SK-N-SH treated with all-trans-retinoic acid at 6 μM for 48 hours (cell line): ENCODE results near the gene OR2A25.

Experiments used
- ATAC-seq: fragments of 200-7000 bp; cut with Tn5 transposase; 3 replicates; pipeline ENCODE4 v1.9.1; 2020; ENCODE audit warnings: mild to moderate bottlenecking, moderate library complexity
- ARNTL ChIP-seq: fragments of 450-650 bp; formaldehyde crosslinking; IDR thresholded peaks from 2 replicates; pipeline ENCODE4 v1.5.0; 2020; ENCODE audit warnings: low read depth, mild to moderate bottlenecking, moderate library complexity, borderline replicate concordance
- BACH2 ChIP-seq: fragments of 250-450 bp; sonication (Bioruptor Pico); IDR thresholded peaks from 2 replicates; pipeline ENCODE4 v1.9.0; 2021; ENCODE audit warnings: mild to moderate bottlenecking, borderline replicate concordance
- CREB5 ChIP-seq: fragments of 250-450 bp; sonication (Bioruptor Pico); IDR thresholded peaks from 2 replicates; pipeline ENCODE4 v1.5.1; 2020; ENCODE audit warnings: low read depth, mild to moderate bottlenecking, moderate library complexity
- CSDC2 ChIP-seq: fragments of 250-450 bp; sonication (Bioruptor Pico); IDR thresholded peaks from 2 replicates; pipeline ENCODE4 v1.5.0; 2020; ENCODE audit warnings: mild to moderate bottlenecking, moderate library complexity
- CSRNP3 ChIP-seq: fragments of 250-450 bp; sonication (Bioruptor Pico); IDR thresholded peaks from 2 replicates; pipeline ENCODE4 v1.5.1; 2021; ENCODE audit warnings: mild to moderate bottlenecking, moderate library complexity
- ESRRG ChIP-seq: fragments of 250-450 bp; sonication (Bioruptor Pico); IDR thresholded peaks from 2 replicates; pipeline ENCODE4 v1.6.1; 2021; ENCODE audit warnings: mild to moderate bottlenecking
- GLIS3 ChIP-seq: fragments of 250-450 bp; sonication (Bioruptor Pico); IDR thresholded peaks from 2 replicates; pipeline ENCODE4 v1.5.0; 2020; ENCODE audit warnings: mild to moderate bottlenecking, moderate library complexity
- ISL1 ChIP-seq: fragments of 250-450 bp; sonication (Bioruptor Pico); IDR thresholded peaks from 2 replicates; pipeline ENCODE4 v2.1.2; 2022; ENCODE audit warnings: mild to moderate bottlenecking, moderate library complexity
- OSR1 ChIP-seq: fragments of 250-450 bp; sonication (Bioruptor Pico); IDR thresholded peaks from 2 replicates; pipeline ENCODE4 v1.8.0; 2022; ENCODE audit warnings: moderate library complexity, mild to moderate bottlenecking, inconsistent platforms
- PPARA ChIP-seq: fragments of 250-450 bp; sonication (Bioruptor Pico); IDR thresholded peaks from 2 replicates; pipeline ENCODE4 v1.5.0; 2020; ENCODE audit warnings: mild to moderate bottlenecking, borderline replicate concordance
- RARB ChIP-seq: fragments of 250-450 bp; sonication (Bioruptor Pico); IDR thresholded peaks from 2 replicates; pipeline ENCODE4 v1.8.0; 2021; ENCODE audit warnings: mild to moderate bottlenecking, moderate library complexity
- SNAI2 ChIP-seq: fragments of 250-450 bp; sonication (Bioruptor Pico); IDR thresholded peaks from 2 replicates; pipeline ENCODE4 v1.5.0; 2020; ENCODE audit warnings: mild to moderate bottlenecking, moderate library complexity
- TCF4 ChIP-seq: fragments of 250-450 bp; sonication (Bioruptor Pico); IDR thresholded peaks from 2 replicates; pipeline ENCODE4 v1.8.0; 2021; ENCODE audit warnings: mild to moderate bottlenecking, moderate library complexity, borderline replicate concordance
- TOX ChIP-seq: fragments of 250-450 bp; sonication (Bioruptor Pico); IDR thresholded peaks from 2 replicates; pipeline ENCODE4 v1.8.0; 2021; ENCODE audit warnings: mild to moderate bottlenecking, moderate library complexity, borderline replicate concordance
- TSHZ2 ChIP-seq: fragments of 250-450 bp; sonication (Bioruptor Pico); IDR thresholded peaks from 2 replicates; pipeline ENCODE4 v1.5.0; 2020; ENCODE audit warnings: mild to moderate bottlenecking, moderate library complexity
- ZC3H10 ChIP-seq: fragments of 250-450 bp; sonication (Bioruptor Pico); IDR thresholded peaks from 2 replicates; pipeline ENCODE4 v1.5.1; 2021; ENCODE audit warnings: mild to moderate bottlenecking, moderate library complexity
- ZFP3 ChIP-seq: fragments of 250-450 bp; sonication (Bioruptor Pico); IDR thresholded peaks from 2 replicates; pipeline ENCODE4 v1.5.0; 2020; ENCODE audit warnings: mild to moderate bottlenecking, moderate library complexity
- ZFP30 ChIP-seq: fragments of 450-650 bp; formaldehyde crosslinking; IDR thresholded peaks from 2 replicates; pipeline ENCODE4 v1.5.0; 2022; ENCODE audit warnings: mild to moderate bottlenecking, moderate library complexity
- ZNF565 ChIP-seq: fragments of 450-650 bp; formaldehyde crosslinking; conservative IDR thresholded peaks from 2 replicates; pipeline ENCODE4 v1.5.0; 2020; ENCODE audit warnings: low read depth, mild to moderate bottlenecking, moderate library complexity
- ZNF70 ChIP-seq: fragments of 450-650 bp; formaldehyde crosslinking; IDR thresholded peaks from 2 replicates; pipeline ENCODE4 v1.5.0; 2020; ENCODE audit warnings: mild to moderate bottlenecking, moderate library complexity

Gene OR2A25

GRCh38 chr7:144032516-144032915 is 37.1 kb upstream of the OR2A25 start:
- ATAC-seq: no peak
- TF ChIP-seq ZNF70 (CRISPR knock-in tag) (no peak), RARB (no peak)

- ATAC-seq: no peak
- no peak for TF ChIP-seq ISL1 (CRISPR knock-in tag)
- no peak for TF ChIP-seq TOX (CRISPR knock-in tag)
- no peak for TF ChIP-seq CSDC2
- no peak for TF ChIP-seq ZNF70 (CRISPR knock-in tag)
- no peak for TF ChIP-seq SNAI2
These were observed 36.5 kb upstream of the OR2A25 start for GRCh38 chr7:144032985-144033709.

- TF ChIP-seq CSRNP3 (CRISPR knock-in tag) (no peak), GLIS3 (CRISPR knock-in tag) (no peak), SNAI2 (no peak), ZNF565 (CRISPR knock-in tag) (no peak), ZFP30 (no peak), ZNF70 (CRISPR knock-in tag) (no peak), BACH2 (CRISPR knock-in tag) (no peak), OSR1 (CRISPR knock-in tag) (no peak)
- ATAC-seq: no peak
These were observed 34.2 kb upstream of the OR2A25 start for GRCh38 chr7:144035385-144035784.

- ATAC-seq: no peak
- TF ChIP-seq ZC3H10 (CRISPR knock-in tag) (no peak), GLIS3 (CRISPR knock-in tag) (no peak), CSRNP3 (CRISPR knock-in tag) (no peak), TOX (CRISPR knock-in tag) (no peak), ESRRG (CRISPR knock-in tag) (no peak), OSR1 (CRISPR knock-in tag) (no peak), PPARA (CRISPR knock-in tag) (no peak), ZNF70 (CRISPR knock-in tag) (no peak), SNAI2 (no peak), CSDC2 (no peak), ARNTL (CRISPR knock-in tag) (no peak), ISL1 (CRISPR knock-in tag) (no peak), BACH2 (CRISPR knock-in tag) (no peak), TSHZ2 (CRISPR knock-in tag) (no peak), RARB (no peak)
These were observed 33.2 kb upstream of the OR2A25 start for GRCh38 chr7:144036302-144036885.

GRCh38 chr7:144037414-144038035 is 32.1 kb upstream of the OR2A25 start:
- no peak for ATAC-seq
- TF ChIP-seq RARB: no peak
- no peak for TF ChIP-seq GLIS3 (CRISPR knock-in tag)
- no peak for TF ChIP-seq CSRNP3 (CRISPR knock-in tag)
- TF ChIP-seq ZFP3 (CRISPR knock-in tag): no peak
- no peak for TF ChIP-seq CSDC2
- TF ChIP-seq CREB5 (CRISPR knock-in tag): no peak
- TF ChIP-seq PPARA (CRISPR knock-in tag): no peak
- no peak for TF ChIP-seq TCF4
- no peak for TF ChIP-seq ISL1 (CRISPR knock-in tag)
- no peak for TF ChIP-seq TSHZ2 (CRISPR knock-in tag)
- TF ChIP-seq BACH2 (CRISPR knock-in tag): no peak
